ENCODE results near the gene ZDHHC5.
"Not testable (repeated sequence)": the region's sequence is repeated elsewhere in the genome, so short reads cannot be mapped to it uniquely, and the experiment has no call there.

Gene ZDHHC5

DNA sequence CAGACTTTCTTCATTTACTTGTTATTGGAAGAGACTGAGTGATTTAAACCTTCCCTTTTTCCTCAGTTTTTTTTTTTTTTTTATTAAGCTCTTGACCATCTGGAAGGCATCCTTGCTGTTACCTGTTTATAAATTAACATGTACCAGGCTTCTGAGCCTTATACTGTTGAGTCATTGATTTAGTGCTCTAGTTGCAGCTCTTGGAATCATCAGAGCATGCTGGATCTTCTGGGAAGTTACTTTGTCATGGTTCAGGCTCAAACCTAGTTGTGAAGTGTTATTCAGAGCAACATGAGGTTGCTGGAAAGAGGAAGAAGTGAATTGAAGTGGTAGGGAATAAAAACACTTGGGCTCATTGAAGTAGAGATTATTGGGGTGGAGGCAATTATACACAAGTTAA, 6.3 kb downstream of the ZDHHC5 start:
- peaks cover 55% of the 10 kb centered on the region for H3K4me1 Mint-ChIP-seq (ENCODE audit: low read depth)
- H3K27me3 Mint-ChIP-seq (ENCODE audit: low read depth) = no peaks in the 10 kb centered on the region
- no peaks in the 10 kb centered on the region for H3K9me3 Mint-ChIP-seq
- H3K27ac Mint-ChIP-seq = no peak overlapping the region
- no peak overlapping the region for H3K4me3 Mint-ChIP-seq
- peaks cover 43% of the 10 kb centered on the region for H3K36me3 Mint-ChIP-seq (ENCODE audit: low read depth)

DNA sequence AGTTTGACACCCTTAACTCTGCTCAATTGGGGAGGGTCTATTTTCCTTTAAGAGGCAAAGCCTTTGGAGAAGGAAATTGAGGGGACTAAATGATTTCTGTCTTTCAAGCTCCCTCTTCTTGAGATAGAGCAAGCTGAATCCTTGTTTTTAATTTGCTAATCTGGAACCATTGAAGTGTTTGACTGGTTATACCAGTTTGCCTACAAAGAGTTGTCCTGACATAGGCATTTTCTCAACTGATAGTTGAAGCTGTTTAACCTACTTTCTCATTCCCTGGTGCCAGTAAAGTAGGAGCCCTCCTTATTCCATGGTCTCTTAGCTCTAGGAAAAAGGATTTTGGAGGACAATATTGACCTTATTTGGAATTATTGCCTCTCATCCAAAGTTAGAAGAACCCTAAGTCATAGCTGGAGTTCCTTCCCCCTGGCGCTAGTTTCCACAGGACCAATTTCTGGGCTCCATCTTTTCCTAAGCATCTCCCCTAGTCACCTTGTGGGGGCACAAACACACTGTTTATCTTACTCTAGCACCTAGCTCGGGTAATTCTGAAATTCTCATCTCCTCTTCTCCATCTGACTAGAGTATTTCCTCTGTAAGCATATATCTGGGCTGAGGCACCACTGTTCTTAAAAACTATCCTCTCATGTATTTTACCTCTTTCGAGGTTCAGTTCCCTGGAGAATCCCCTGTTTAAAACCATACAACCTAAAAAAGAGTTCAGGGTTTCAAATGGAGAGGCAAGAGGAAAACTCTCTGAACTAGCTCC, 7.4 kb downstream of the ZDHHC5 start:
- no peaks in the 10 kb centered on the region for H3K27me3 Mint-ChIP-seq (ENCODE audit: low read depth)
- peaks cover 43% of the 10 kb centered on the region for H3K36me3 Mint-ChIP-seq (ENCODE audit: low read depth)
- H3K4me1 Mint-ChIP-seq (ENCODE audit: low read depth) = peaks cover 49% of the 10 kb centered on the region
- no peaks in the 10 kb centered on the region for H3K9me3 Mint-ChIP-seq
- H3K4me3 Mint-ChIP-seq = no peak overlapping the region
- peak overlapping the region; percentile 29 for H3K27ac Mint-ChIP-seq

DNA sequence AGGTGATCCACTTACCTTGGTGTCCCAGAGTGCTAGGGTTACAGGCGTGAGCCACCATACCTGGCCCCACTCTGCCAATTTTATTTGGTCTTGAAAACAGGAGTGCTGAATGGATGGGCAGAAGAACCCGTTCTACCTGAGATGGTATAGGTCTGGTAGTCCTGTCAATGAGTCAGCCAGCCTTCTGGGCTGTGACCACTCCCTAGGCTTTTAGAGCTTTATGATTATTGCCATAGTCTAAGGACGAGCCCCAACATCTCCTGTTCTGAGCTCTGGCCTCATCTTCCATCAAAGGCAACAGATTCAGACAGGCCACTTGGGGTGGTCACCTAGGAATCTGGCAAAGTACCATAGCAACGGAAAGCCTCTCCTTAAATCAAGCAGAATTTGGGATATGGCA, 11.5 kb downstream of the ZDHHC5 start:
- H3K27me3 Mint-ChIP-seq (ENCODE audit: low read depth) = no peaks in the 10 kb centered on the region
- H3K9me3 Mint-ChIP-seq = no peaks in the 10 kb centered on the region
- H3K36me3 Mint-ChIP-seq (ENCODE audit: low read depth) = peaks cover 48% of the 10 kb centered on the region
- no peak overlapping the region for H3K4me3 Mint-ChIP-seq
- no peak overlapping the region for H3K27ac Mint-ChIP-seq
- H3K4me1 Mint-ChIP-seq (ENCODE audit: low read depth) = peaks cover 46% of the 10 kb centered on the region

DNA sequence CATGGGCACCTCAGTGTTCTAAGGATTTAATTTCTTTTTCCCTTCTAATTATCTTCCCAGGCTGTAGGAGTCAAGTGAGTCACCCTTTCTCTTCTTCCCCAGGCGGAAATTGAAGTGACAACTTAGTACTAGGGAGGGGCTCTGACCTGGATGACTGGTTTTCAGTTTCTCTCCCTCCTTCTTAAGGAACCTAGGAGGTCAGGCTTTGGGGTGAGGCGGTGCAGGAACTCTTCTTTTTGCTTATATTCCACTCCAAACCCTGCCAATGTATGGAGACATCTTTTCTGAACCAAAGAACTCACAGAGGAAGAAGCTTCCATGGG, 12.6 kb downstream of the ZDHHC5 start:
- no peak overlapping the region for H3K4me3 Mint-ChIP-seq
- H3K9me3 Mint-ChIP-seq = no peaks in the 10 kb centered on the region
- H3K36me3 Mint-ChIP-seq (ENCODE audit: low read depth) = peaks cover 47% of the 10 kb centered on the region
- no peaks in the 10 kb centered on the region for H3K27me3 Mint-ChIP-seq (ENCODE audit: low read depth)
- H3K4me1 Mint-ChIP-seq (ENCODE audit: low read depth) = peaks cover 37% of the 10 kb centered on the region
- H3K27ac Mint-ChIP-seq = peak overlapping the region; percentile 17

DNA sequence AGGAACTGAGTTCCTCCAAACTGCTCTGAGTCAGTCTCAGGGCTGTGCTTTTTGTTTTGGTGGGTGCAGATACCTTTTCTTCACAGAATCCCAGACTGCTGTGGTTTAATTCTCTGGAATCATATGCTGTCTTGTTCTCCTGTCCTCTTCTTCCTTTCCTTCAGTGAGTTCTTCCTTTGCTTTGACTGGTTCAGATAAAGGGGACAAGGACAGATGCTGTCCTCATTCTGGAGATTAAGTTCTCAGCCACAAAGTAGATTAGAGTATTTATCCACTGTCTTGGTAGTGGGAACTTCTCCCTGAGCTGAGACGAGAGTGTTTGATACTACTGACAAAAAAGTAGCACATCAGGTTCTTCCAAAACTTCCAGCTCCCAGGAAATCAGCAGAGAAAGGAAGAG, 13.3 kb downstream of the ZDHHC5 start:
- Mint-ChIP-seq H3K36me3 (ENCODE audit: low read depth) (peaks cover 41% of the 10 kb centered on the region), H3K27me3 (ENCODE audit: low read depth) (no peaks in the 10 kb centered on the region), H3K27ac (no peak overlapping the region), H3K9me3 (no peaks in the 10 kb centered on the region), H3K4me3 (no peak overlapping the region), H3K4me1 (ENCODE audit: low read depth) (peaks cover 32% of the 10 kb centered on the region)

DNA sequence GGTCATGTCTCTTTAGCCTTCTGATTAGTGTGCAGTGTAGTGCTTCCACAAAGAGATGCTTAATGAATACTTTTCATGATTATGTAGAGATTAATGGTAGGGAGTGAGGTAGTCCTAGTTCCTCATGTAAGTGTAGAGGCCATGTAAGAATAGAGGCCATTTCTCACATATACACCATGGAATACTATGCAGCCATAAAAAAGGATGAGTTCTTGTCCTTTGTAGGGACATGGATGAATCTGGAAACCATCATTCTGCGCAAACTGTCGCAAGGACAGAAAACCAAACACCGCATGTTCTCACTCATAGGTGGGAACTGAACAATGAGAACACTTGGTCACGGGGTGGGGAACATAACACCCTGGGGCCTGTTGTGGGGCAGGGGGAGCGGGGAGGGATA, 22.6 kb downstream of the ZDHHC5 start:
- H3K36me3 Mint-ChIP-seq (ENCODE audit: low read depth) = peaks cover 34% of the 10 kb centered on the region
- H3K4me3 Mint-ChIP-seq; H3K9me3 Mint-ChIP-seq; H3K4me1 Mint-ChIP-seq (ENCODE audit: low read depth); H3K27me3 Mint-ChIP-seq (ENCODE audit: low read depth); H3K27ac Mint-ChIP-seq: not testable (repeated sequence)

DNA sequence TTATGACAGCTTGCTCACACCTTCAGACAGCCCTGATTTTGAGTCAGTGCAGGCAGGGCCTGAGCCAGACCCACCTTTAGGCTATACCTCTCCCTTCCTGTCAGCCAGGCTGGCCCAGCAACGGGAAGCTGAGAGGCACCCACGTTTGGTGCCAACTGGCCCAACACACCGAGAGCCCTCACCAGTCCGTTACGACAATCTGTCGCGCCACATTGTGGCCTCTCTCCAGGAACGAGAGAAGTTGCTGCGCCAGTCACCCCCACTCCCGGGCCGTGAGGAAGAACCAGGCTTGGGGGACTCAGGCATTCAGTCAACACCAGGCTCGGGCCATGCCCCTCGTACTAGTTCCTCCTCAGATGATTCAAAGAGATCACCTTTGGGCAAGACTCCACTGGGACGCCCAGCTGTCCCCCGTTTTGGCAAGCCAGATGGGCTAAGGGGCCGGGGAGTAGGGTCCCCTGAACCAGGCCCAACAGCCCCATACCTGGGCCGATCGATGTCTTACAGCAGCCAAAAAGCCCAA, 31.0 kb downstream of the ZDHHC5 start:
- H3K27me3 Mint-ChIP-seq (ENCODE audit: low read depth) = no peaks in the 10 kb centered on the region
- H3K4me3 Mint-ChIP-seq = no peak overlapping the region
- H3K27ac Mint-ChIP-seq = no peak overlapping the region
- H3K36me3 Mint-ChIP-seq (ENCODE audit: low read depth) = peaks cover 33% of the 10 kb centered on the region
- no peaks in the 10 kb centered on the region for H3K9me3 Mint-ChIP-seq
- H3K4me1 Mint-ChIP-seq (ENCODE audit: low read depth) = no peaks in the 10 kb centered on the region

DNA sequence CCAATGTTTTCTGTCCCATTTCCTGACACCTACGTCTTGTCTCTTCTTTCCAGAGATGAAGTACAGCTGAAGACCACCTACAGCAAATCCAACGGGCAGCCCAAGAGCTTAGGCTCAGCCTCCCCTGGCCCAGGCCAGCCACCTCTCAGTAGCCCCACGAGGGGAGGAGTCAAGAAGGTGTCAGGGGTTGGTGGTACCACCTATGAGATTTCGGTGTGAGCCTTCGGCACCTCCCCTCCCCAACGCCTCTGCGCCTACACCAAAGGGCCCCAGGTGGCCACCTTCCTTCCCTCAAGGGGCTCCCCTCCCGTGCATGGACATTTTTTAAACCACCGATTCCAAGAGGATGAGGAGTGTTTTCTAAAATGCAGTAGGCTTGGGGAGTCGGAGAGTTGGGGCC, 31.9 kb downstream of the ZDHHC5 start:
- Mint-ChIP-seq H3K27ac (no peak overlapping the region), H3K36me3 (ENCODE audit: low read depth) (peaks cover 38% of the 10 kb centered on the region), H3K27me3 (ENCODE audit: low read depth) (no peaks in the 10 kb centered on the region), H3K4me3 (no peak overlapping the region), H3K4me1 (ENCODE audit: low read depth) (no peaks in the 10 kb centered on the region), H3K9me3 (no peaks in the 10 kb centered on the region)

DNA sequence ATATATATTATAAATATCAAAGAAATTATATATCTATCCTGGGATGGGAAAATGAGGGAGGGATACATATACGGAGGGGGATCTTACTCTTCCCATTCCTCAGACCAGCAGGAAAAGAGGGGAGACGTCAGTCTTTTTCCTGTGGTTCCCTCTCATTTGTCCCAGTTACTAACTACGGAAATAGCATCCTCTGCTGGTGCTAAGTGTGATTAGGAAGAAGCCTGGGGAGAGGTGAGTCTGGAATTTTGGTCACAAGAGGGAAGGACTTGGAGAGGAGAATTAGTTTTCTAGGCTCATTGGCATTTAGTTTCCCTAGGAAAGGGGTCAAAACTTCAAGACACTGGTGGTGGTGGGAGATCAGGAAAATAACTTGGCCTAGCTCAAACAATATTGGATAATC, 32.5 kb downstream of the ZDHHC5 start:
- Mint-ChIP-seq H3K4me1 (ENCODE audit: low read depth) (no peaks in the 10 kb centered on the region), H3K4me3 (no peak overlapping the region), H3K27me3 (ENCODE audit: low read depth) (no peaks in the 10 kb centered on the region), H3K9me3 (no peaks in the 10 kb centered on the region), H3K36me3 (ENCODE audit: low read depth) (peaks cover 41% of the 10 kb centered on the region), H3K27ac (no peak overlapping the region)

DNA sequence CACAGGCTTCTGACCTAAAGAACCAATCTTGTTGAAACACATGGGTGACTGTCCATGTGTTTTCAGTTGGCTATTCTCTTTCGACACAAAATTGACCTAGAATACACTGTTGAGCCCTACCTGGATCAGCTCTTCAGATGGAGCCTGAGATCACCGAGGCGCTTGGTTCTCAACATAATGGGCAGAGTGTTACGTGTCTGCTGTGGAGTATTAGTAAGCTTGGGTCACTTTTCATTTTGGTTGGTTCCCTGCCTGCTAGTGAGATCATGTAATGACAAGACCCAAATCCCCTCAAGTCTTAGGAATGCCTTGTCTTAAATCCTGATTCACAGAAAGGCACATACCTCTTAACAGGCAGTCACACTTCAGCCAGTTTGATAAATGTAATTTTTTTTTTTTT, 35.4 kb downstream of the ZDHHC5 start:
- Mint-ChIP-seq H3K27ac (no peak overlapping the region), H3K27me3 (ENCODE audit: low read depth) (no peaks in the 10 kb centered on the region), H3K4me3 (no peak overlapping the region), H3K9me3 (no peaks in the 10 kb centered on the region), H3K36me3 (ENCODE audit: low read depth) (peaks cover 39% of the 10 kb centered on the region), H3K4me1 (ENCODE audit: low read depth) (peaks cover 6% of the 10 kb centered on the region)

DNA sequence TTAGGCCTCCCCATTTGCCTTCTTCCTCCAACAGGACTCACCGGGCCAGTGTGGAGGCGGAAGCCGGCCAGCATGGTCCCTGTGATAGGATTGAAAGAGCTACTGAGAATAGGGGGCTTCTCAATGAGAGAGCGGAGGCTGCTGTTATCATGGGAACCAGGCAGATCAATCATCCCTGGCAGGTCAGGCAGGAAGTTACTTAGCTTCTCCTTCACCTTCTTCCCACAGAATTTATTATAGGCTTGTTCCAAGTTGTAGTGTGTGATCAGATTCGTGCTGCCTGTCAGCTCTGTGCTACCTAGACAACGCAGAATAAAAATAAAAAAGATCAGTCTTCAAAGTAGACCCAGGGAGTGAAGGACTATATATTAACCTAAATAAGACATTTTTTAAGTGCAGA, 37.0 kb downstream of the ZDHHC5 start:
- Mint-ChIP-seq H3K27me3 (ENCODE audit: low read depth) (no peaks in the 10 kb centered on the region), H3K4me1 (ENCODE audit: low read depth) (peaks cover 14% of the 10 kb centered on the region), H3K9me3 (no peaks in the 10 kb centered on the region), H3K4me3 (no peak overlapping the region), H3K36me3 (ENCODE audit: low read depth) (peaks cover 36% of the 10 kb centered on the region), H3K27ac (no peak overlapping the region)

DNA sequence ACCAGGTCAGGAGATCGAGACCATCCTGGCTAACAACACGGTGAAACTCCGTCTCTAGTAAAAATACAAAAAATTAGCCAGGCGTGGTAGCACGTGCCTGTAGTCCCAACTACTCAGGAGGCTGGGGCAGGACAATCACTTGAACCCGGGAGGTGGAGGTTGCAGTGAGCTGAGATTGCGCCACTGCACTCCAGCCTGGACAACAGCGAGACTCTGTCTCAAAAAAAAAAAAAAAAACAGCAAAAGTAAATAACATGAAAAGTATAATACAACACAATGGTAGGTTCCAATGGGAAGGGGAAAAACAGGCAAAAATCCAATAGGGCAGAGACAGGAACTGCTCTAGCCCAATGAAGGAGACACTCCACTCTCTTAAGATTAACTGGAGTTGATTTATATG, 37.5 kb downstream of the ZDHHC5 start:
- H3K27ac Mint-ChIP-seq; H3K27me3 Mint-ChIP-seq (ENCODE audit: low read depth); H3K4me3 Mint-ChIP-seq; H3K9me3 Mint-ChIP-seq: not testable (repeated sequence)
- Mint-ChIP-seq H3K4me1 (ENCODE audit: low read depth) (peaks cover 17% of the 10 kb centered on the region), H3K36me3 (ENCODE audit: low read depth) (peaks cover 36% of the 10 kb centered on the region)

DNA sequence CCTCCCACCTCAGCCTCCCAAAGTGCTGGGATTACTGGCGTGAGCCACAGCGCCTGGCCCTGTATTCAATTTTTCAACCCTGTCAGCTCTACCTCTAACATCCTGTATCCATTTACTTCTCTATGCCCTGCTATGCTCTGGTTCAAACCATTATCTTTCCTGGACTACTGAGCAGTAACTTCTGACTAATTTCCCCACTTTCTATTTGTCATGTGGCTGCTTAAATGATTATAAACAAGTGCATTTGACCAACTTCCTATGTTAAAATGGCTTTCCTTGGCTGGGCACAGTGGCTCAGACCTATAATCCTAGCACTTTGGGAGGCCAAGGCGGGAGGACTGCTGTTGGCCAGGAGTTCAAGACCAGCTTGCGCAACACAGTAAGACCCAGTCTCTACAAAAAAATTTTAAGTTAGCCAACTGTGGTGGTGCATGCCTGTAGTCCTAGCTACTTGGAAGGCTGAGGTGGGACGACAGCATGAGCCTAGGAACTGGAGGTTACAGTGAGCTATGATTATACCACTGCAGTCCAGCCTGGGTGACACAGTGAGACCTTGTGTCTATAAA, 42.0 kb downstream of the ZDHHC5 start:
- Mint-ChIP-seq H3K36me3 (ENCODE audit: low read depth) (peaks cover 16% of the 10 kb centered on the region), H3K4me1 (ENCODE audit: low read depth) (peaks cover 41% of the 10 kb centered on the region), H3K9me3 (no peaks in the 10 kb centered on the region), H3K27ac (peak overlapping the region; percentile 1), H3K27me3 (ENCODE audit: low read depth) (no peaks in the 10 kb centered on the region), H3K4me3 (no peak overlapping the region)

DNA sequence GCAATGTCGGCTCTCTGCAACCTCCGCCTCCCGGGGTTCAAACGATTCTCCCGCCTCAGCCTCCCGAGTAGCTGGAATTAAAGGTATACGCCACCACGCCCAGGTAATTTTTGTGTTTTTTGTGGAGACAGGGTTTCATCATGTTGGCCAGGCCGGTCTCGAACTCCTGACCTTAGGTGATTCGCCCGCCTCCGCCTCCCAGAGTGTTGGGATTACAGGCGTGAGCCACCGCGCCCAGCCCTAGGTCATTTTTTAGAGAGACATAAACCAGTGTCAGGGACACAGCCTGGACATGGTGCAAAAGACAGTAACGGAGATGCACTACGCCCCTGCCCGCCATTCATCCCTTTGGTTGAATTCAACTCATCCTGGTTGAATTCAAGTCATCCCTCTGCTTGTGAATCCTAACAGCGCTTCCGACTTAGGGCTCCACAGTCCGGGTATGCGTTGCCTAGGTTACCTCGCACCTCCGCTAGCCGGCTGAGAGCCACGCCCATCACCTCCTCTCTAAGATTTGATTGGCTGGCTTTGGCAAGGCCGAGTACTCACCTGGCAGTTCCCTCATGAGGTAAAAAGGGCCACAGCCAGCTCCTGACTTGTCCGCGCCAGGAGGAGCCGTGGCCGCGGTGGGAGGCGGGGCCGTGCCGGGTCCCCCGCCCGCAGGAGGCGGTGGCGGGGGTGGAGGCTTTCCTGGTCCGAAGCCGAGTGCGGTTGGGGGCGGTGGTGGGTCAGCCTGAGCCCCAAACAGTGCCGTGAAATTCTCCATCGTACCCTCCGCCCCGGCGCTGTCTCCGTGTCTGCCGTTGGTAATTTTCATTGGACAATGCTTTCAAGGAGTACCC, 43.7 kb downstream of the ZDHHC5 start, which contains the start of gene MED19:
TSS of gene MED19 (minus strand) at position 802 of the 842 bp plus-strand sequence. CDS start at position 766, 36 bp downstream.
- Mint-ChIP-seq H3K36me3 (ENCODE audit: low read depth) (peaks cover 9% of the 10 kb centered on the region), H3K4me1 (ENCODE audit: low read depth) (peaks cover 41% of the 10 kb centered on the region), H3K27ac (peak within 1 kb of the TSS; percentile 93), H3K9me3 (no peaks in the 10 kb centered on the region), H3K4me3 (peak within 1 kb of the TSS; percentile 96), H3K27me3 (ENCODE audit: low read depth) (no peaks in the 10 kb centered on the region)
